Cortex of kidney (tissue), 1 donor: ENCODE measurements around the gene SPEF2.

Source experiments
- DNase-seq: peaks from one replicate; lab custom pipeline; 2025; lab: John Stamatoyannopoulos, UW

SPEF2 gene

DNA sequence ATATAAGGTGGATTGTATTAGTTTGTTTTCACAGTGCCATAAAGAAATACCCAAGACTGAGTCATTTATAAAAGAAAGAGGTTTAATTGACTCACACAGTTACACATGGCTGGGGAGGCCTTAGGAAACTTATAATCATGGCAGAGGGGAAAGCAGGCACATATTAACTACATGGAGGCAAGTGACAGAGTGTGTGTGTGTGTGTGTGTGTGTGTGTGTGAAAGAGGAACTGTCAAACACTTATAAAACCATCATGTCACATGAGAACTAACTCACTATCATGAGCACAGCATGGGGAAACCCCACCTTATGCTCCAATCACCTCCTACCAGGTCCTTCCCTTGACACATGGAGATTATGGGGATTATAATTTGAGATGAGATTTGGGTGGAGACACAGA is 118.6 kb downstream of the SPEF2 start:
- no peak for DNase-seq

DNA sequence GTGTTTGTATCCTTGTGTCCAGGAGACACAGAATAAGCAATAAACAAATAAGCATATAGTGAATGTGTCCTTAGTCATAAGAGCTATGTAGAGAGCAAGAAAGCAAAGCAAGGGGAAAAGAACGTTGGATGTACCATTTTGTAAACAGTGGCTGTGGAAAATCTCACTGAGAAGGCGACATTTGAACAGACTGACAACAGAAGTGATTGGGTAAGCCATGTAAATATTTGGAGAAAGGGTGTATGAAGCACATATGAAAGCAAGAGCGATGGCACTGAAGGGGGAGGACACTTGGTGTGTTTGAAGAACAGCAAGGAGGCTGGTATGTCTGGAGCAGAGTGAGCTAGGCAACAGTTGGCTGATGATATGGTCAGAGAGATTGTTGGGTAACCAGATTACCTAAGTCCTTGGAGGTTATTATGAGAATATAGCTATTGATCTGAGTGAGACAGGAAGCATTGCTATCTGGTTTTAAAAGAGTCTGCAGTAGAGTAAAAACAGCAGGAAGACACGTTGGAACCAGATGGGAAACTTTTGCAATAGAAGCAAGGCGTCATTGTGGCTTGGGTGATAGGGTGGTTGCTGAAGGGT is 123.6 kb downstream of the SPEF2 start:
- DNase-seq = no peak

DNA sequence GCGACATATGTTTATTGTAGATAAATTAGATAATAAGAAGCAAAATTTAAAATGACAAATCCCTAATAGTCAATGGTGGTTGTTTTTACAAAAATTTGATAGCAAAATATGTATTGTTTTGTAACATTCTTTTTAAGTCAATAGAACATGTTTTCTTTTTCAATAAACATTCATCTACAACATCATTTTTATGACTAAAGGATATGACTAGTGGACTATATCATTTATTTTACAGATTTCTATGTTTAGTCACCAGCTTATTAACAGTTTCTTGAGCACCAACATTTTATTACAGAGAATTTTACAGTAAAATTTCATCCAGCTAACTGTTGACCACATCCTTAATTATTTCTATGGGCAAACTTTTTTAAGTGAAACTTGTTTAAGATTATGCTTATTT is 124.3 kb downstream of the SPEF2 start:
- no peak for DNase-seq

DNA sequence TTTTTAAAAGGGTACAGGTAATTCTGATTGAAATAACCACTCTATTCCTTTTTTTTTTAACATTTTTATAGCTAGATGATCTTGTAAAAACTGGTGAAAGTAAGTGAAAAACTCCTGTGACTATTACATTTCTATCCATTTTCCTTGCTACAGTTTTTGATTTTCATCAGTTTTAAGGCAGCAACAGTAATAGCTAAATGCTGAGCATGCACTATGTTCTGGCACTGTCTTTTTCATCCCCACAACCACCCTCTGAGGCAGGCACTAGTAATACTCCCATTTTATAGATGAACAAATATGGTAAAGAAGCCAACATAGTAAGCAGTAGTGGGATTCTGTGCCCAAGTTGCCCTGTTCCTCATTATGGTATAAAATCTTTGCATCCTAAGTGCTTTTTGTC is 126.0 kb downstream of the SPEF2 start:
- no peak for DNase-seq

DNA sequence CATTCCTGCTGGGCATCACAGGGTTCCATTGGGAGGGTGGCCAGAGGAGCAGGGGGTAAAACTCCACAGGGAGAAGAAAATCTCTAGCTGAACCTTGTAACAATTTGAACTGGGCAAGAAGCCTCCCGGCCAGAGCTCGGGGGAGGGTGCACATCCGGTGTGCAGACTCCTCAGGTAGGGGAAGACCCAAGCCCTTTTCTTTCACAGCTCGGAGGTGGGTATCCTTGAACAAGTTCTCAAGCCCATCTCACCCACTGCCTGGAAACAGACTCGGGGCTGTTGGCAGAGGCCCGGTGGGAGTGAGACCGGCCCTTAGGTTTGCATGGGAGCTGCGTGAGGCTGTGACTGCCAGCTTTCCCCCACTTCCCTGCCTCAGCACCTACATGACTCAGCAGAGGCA is 127.5 kb downstream of the SPEF2 start:
- no peak for DNase-seq

DNA sequence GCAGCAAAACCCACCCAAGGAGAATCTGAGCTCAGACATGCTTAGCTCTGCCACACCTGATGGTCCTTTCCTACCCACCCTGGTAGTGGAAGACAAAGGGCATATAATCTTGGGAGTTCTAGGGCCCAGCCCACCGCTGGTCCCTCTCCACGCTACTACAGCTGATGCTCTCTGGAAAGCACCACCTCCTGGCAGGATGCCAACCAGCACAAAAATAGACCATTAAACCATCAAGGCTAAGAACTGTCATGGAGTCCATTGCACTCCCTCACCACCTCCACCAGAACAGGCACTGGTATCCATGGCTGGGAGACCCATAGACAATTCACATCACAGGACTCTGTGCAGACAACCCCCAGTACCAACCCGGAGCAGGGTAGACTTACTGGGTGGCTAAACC is 128.0 kb downstream of the SPEF2 start:
- DNase-seq = no peak

DNA sequence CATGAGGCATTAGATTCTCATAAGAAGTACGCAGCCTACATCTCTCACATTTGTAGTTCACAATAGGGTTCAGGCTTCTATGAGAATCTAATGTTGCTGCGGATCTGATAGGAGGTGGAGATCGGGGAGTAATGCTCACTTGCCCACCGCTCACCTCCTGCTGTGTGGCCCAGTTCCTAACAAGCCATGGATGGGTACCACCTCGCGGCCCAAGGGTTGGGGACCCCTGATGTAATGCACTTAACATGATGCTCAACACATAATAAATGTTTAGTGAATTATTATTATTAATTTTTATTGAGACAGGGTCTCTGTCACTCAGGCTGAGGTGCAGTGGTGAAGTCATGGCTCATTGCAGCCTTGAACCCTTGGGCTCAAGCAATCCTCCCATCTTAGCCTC is 134.3 kb downstream of the SPEF2 start:
- DNase-seq = no peak

DNA sequence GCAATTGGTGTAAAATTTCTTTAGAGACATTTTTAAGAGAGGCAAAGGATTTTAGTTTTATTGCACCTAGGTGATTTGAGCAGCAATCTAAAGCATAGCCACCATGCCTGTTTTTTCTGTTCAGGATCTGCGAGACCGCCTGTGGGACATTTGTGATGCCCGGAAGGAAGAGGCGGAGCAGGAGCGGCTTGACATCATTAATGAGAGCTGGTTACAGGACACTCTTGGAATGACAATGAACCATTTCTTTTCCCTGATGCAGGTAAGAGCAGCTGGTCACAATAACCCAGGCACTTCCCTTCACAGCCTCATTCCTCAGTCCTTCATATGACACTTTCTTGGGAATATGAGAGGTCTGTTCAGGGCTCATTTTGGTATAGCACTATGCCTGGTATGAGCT is 135.8 kb downstream of the SPEF2 start:
- no peak for DNase-seq

DNA sequence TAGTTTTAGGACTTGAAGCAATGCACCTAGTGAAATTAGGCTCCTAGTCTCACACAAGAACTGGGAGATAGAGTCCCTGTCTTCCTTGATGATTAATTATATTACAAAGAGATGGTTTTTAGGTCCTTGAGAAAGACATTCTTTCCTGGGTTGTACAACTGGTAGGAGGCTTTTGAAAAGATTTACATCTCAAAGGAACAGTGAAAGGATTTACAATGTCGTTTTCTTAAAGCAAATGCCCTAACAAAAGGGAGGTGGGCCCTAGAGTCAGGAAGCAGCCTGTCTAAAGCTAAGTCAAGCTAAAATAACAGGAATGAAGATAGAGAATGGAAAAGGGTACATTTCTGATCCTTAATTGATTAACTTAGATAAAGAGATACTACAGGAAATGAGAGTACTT is 136.8 kb downstream of the SPEF2 start:
- DNase-seq = no peak

DNA sequence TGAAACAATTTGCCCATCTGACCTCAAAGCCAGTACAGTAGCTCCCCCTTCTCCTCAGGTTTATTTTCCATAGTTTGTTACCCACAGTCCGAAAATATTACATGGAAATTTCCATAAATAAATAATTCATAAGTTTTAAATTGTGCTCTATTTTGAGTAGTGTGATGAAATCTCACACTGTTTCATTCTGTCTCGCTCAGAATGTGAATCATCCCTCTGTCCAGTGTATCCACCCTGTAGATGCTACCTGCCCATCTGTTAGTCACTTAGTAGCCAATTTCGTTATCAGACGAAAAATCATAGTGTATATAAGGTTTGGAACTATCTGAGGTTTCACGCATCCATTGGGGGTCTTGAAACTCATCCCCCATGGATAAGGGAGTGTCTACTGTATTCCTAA is 138.3 kb downstream of the SPEF2 start:
- DNase-seq = no peak

DNA sequence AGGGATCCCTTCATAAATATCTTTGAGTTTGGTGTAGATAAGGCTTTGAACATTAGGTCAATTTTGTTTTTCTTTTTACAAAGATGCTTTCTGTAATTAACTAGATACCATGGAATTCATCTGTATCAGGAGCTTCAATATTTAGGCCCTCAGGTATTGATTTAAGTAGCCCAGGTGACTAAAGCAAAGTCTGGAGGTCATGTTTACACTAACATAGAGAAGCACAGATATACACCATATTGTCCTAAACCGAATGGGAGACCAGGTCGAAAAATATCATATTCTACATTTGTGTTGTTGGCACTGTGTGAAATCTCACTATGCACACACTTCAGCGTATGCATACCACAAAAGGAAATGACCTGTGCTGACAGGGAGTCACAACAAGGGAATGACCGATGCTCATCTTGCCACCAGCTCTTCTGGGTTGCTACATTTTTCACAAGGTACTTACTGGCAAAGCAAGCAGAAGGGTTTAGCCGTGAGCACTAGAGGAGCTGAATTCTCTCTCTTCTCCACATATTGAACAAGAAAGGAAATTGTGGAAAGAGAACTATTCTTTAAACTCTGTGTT is 140.6 kb downstream of the SPEF2 start:
- DNase-seq = no peak

DNA sequence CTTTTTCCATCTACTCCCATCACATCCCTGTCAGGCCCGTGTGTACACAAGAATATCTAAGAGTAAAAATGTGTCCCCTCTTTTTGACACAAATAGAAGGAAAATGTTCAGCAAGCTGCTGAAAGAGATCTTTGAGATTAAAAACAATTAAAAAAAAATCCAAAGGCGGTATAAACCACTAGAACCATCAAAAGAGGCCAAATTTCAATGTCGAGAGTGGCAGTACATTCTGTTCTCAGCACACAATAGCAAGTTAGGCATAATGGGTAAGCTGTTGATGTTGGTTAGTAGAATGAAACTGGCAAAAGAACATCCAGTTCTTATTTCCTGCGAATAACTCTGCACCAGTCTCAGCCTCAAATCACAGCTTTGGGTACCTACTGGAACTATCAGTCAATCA is 143.9 kb downstream of the SPEF2 start:
- DNase-seq = no peak

DNA sequence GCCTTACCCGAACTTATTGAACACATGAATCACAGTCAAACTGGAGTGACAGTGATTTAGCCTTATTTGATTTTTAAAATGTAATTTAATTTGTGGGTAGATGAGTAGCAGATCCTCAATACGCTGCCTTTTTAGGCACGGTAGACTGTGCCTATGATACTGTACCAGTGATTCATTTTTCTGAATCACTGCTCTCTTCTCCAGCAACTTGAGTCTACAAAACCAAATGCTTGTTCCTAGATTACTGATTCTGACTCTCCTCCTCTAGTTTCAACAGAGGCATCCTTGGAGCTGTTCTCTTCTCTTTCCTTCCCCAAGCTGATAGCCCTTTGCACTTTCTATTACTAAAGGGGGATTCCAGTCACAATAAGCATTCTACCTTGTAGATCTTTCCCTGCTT is 144.7 kb downstream of the SPEF2 start:
- DNase-seq = no peak

DNA sequence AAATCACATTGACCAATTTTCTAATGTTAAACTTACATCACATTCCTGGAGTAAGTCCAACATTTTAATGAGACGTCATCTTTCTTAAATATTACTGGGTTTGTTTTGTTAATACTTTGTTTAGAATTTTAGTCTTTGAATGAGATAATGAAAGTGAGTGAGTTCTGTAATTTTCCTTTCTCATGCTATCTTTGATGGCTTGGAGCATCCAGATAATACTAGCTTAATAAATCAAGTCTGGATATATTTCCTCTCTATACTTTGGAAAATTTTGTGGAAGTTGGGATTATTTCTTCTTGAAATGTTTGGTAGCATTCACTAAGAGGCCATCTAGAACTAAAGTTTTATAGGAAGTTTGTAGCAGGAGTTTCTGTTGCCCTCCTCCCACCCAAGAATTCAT is 148.3 kb downstream of the SPEF2 start:
- DNase-seq = no peak

DNA sequence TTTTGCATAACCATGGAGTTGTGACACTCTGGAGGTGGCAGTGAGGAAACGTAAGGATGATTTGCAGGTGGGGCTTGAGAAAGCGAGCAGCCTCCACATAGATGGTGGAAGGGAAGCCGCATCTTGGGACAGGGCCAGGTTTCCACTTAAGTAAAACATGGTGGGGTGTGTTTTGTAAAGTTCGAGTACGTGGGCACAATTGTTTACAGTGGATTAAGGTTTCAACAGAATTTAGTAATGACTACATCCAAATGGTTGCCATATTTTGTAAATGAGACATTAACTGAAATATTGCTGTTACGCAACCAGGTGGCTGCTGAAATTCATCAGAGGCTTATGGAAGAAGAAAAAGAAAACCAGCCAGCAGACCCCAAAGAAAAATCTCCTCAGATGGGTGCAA is 153.6 kb downstream of the SPEF2 start:
- DNase-seq = no peak

DNA sequence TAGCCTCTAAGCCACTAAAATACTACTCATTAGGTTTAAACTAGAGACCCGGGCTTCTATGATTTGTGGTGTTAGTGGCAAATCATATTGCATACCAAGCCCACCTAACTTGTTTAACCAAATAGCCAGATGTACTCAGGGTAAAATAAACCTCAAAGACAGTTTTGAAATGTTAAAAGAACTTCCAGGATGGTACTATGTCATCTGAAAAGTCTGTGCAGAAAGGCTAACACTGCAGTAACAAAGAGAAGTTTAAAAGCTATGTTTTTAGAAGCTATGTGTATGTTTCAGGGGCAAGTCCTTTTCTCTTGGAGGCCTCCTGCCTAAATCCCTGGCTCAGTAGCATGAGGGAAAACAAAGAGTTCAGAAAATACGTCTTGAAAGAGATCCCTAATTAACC is 154.2 kb downstream of the SPEF2 start:
- DNase-seq = no peak

DNA sequence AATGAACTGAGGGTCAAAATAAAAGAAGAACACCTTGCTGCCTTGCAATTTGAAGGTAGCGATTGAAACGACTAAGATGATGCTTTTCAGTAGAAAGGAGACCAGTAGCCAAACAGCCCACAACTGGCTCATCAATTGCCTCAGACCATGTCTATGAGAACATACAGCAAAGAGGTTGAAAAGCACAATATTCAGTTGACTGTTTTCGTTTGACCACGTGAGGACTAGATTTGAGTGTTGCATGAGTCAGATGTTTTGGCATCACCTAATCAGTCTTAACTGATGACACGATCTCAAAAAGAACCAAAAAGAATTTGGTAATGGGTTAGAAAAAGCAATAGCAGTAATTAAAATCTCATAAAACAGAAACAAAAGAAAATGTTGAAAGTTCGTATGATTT is 156.3 kb downstream of the SPEF2 start:
- DNase-seq = no peak

DNA sequence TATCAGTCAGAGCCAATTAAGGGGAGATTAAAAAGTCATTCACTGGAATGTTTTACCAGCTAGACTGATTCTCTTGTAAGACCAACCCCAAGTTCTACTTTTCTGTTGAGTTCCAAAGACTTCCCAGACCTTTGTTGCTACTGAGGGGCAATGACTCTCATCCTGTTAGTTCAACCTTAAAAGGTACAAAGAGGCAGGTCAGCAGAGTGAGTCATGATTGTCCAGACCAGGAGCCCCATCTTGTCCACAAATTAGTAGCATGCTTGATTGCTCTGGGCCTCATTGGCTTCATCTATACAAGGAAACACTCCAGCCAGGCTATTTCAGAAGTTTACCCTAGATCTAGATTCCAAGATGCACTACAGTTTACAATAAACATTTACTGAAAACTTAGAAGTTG is 159.1 kb downstream of the SPEF2 start:
- no peak for DNase-seq

DNA sequence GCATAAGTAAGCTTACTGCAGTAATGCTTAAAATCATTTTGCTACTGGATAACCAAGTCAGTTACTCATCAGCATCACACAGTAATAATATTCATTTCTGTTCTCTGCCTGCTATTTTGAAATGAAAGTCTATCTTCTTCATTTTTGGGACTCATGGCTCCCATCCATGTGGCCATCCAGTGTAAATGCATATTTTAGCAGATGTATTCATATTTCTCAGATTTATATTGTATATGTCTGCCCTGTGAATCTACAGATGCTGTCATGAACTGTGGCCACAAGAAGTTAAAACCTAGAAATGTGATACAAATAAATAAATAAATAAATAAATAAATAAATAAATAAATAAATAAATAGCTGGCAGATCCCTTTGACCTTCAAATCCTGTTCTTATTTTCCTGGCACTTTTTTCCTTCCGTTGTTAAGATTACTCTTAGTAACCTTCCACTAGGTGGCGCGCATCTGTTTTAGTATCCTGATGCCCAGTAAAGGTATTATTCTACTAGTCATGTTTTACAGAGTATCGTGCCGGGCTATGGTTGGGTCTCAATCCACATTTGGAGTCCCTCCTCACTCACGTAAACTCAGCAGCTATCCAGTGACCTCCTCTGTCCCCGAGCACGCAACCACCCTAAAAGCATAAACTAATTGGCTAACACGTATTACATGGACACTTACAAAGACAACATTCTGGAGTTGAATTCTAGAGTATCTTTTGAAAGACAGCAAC is 159.9 kb downstream of the SPEF2 start:
- no peak for DNase-seq

DNA sequence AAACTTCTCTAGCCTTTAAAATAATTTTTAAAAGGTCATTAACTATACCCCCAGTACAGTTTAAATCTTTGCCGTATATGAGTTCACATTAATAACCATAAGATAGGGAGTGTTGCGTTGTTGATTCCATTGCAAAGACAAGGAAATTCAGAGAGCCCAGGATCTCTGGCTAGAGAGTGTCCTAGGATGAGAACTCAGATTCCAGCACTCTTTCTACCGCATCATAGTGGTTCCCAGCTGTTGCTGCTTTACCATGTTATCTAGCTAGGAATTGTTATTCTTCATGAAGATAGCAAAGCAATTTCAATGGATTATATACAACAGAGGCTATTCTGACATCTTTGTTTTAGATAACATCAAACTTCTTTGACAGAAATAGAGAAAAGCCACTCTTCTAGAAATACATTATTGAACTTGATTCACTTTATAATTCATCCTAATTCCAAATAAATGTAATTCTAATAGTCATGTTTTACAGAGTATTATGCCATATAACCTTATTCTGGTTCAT is 160.7 kb downstream of the SPEF2 start:
- no peak for DNase-seq

DNA sequence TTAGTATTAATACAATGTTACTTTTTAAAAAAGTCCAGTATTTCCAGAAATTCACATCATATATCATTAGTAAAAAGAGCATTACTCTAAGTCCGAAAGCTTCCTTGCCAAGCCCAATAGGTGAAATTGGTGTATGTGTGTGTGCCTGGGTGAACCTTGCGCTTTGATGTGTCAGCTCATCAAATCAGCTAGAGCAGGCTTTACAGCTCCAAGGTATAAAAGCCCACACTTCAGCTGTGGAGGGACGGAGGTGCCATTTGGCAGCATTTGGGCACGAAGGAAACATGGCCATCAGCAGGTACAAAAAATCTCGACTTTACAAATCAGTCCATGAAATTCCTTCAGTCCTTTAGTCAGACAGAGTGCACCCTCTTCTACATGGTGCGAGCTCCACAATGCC is 162.6 kb downstream of the SPEF2 start:
- DNase-seq = no peak

DNA sequence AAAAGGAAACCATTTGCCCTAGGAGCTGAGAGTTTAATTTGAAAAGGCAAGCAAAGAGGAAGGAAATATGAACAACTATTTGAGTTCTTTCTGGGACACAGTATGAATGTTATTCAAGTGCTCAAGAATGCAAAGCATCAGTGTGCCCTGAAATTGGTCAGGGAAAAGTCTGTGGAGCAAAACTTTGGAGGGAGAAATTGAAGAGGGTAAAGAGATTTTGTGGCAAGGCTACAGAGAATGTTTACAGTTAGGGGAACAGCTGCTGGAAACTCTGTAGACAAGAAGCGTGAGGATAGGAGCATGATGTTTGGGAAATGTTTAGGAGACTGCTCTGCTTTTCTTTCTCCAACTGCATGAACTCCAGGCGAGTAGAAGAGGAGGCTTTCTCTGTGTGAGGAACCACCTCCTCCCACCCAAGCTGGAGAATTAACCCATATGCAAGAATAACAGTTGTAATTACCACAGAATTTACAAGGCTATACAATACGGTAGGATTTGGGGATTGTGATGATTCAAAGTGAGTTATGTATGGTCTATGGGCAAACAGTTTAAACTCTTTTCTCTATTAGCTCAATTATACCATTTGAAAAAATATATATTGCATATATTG is 163.6 kb downstream of the SPEF2 start:
- no peak for DNase-seq

DNA sequence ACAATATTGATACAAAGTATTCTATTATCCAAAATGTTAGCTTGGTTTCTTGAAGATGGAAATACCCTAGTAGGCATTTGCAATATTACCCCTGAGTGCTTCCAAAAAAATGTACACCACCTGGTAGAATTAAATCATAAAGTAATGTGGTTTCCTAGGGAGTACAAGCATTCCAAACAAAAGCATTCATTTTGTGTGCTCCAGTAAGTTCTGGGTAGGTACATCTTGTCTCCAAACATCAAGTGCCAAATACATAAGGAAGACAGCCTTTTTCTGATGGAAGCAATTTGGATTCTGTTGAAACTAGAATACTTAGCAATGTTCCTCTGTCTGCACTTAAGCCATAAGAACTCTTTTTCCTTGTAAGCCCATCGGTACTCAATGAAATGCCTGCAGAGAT is 165.9 kb downstream of the SPEF2 start:
- no peak for DNase-seq
